Stimulated activated CD4-positive, alpha-beta T cell treated with anti-CD3 and anti-CD28 coated beads, Interleukin-1b, Interleukin-23, amount 100 ng/mL, for 48 hours (primary cell): ENCODE measurements around the gene TMEM108.

ENCODE experiments used
- DNase-seq: peaks from one replicate; pipeline ENCODE4 v3.0.0-alpha.2; 2020

Gene TMEM108

DNA sequence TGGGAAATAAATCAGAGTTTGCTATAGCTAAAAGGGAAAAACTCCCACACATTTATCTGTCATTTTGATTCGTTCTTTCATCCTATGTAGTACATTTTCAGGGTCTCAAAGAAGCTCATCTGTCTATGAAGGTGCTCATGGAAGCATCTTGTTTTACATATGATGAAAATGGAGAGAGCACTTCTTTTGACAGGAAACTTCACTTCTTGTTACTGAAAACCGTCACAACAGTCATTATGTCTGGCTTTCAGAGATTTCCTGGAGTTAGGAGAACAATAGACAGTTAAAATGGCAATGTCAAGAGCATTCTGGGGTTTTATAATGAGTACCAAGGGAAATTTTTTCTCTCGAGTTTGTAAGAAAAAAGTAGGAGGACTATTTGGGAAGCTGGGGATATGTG lies 83.3 kb downstream of the TMEM108 start:
- no peak for DNase-seq

DNA sequence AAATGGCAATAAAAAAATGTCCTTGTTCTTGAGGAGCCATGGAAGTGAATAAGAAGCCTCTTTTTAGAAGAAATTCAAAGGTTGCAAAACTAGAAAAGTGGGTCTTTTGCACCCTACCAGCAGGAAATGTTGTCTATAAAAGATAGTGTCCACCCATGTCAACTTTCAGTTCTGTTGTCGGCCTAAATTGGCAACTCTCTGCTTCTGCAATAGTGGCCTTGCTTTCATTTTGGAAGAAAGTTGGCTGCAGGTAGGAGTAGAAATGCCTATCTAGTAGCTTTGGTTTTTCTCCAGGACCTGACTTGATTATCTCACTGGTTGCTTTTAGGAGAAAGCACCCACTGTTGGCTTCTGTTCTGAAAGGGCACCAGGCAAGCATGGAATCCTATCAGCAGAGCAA lies 85.4 kb downstream of the TMEM108 start:
- no peak for DNase-seq

DNA sequence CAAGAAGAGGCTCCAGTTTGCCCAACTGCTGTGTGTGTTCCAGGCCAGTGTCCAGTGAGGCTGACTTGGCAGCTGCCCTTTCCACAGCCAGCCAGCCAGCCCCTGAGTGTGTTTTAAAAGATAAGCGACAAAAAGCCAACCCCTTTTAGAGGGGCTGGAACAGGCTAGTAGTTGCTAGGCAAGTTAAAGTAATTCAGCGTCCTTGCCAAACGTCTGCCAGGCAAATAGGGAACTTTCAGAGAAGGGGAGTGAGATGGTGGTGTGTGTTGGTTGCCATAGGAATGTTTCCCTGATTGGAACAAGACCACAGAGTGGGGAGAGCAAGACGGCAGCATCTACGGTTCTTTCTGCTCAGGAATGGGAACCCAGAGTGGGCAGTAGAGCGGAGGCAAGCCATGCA lies 86.3 kb downstream of the TMEM108 start:
- DNase-seq = no peak

DNA sequence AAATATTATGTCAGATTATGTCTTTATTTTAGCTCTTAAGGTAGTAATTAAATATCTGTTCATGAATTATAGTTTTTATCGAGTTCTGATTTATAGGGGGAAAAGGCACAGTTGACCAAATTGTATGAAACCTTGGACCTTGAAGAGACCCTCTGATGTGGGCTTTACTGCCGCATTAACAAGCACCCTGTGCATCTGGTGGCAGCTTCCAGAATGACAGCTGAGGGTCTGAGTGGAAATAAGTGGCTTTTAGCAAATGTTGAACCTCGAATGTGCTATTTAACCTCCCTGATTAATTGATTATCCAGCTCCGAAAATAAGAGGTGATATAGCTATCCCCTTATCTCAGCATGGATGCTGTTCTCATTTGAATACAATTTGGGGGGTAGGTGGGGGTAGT lies 87.0 kb downstream of the TMEM108 start:
- no peak for DNase-seq

DNA sequence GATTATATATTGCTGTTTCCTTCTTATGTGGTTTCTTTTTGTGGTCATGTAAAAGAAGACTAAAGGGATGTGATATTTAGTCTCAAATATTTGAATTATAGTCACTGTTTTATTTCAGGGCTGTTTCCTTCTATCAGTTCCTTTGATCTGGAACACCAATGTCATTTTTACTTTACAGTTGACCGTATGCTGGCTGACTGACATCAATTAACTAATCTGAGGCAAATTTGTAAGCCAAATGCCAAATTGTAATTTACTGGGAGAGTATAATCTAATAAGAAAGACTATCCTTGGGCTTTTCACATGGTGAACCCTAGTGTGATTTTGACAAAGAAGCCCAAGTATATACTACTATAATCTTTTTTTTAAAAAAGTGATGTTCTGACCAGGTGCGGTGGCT lies 87.6 kb downstream of the TMEM108 start:
- no peak for DNase-seq

DNA sequence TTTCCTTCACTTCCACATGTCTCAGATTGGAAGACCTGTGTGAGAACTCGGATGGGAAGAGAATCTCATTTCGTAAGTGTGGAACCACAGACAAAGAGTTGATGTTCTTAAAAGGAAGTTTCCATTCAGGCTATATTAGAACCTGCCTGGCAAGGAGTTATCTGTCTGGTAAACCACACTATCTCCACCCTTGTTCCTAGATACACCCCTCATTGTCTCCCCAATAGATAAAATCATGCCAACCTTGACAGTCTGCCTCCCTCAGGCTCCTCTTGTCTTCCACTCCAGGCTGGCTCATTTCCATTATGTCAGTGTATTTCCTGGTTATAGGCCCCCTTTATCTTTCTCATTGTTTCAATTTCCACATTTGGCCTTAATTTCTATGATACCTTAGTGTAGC lies 89.2 kb downstream of the TMEM108 start:
- no peak for DNase-seq

DNA sequence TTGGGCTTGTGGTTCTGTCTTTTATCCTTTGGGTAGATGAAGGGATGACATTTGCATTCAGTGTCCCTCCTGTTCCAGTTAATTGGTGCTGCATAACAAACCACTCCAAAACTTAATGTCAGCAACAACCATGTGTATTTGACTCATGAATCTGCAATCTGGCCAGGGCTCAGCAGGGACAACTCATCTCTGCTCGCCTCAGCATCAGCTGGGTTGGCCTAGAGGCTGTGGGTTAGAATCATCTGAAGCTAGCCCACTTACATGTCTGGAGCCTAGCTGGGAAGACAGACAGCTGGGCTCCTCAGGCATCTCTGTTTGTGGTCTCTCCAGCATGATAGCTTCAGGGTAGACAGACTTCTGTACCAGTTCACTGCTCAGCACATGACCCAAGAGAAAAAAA lies 92.0 kb downstream of the TMEM108 start:
- no peak for DNase-seq

DNA sequence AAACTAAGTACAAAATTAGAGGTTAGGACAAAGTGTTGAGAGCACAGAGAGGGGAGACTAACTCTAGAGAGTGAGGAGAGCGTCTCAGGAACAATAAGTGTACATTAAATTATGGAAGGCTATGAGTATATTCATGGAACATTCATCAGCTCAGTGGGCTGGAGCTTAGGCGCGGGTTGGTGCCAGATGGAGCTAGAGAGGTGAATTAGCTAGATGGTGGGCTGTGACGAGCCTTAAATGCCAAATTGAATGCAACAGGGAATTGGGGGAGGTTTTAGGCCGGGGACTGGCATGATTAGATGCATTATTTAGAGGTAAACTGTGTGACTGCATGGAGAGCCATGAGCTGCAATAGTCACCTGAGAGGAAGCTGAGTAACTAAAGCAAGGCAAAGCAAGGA lies 97.1 kb downstream of the TMEM108 start:
- DNase-seq = no peak

DNA sequence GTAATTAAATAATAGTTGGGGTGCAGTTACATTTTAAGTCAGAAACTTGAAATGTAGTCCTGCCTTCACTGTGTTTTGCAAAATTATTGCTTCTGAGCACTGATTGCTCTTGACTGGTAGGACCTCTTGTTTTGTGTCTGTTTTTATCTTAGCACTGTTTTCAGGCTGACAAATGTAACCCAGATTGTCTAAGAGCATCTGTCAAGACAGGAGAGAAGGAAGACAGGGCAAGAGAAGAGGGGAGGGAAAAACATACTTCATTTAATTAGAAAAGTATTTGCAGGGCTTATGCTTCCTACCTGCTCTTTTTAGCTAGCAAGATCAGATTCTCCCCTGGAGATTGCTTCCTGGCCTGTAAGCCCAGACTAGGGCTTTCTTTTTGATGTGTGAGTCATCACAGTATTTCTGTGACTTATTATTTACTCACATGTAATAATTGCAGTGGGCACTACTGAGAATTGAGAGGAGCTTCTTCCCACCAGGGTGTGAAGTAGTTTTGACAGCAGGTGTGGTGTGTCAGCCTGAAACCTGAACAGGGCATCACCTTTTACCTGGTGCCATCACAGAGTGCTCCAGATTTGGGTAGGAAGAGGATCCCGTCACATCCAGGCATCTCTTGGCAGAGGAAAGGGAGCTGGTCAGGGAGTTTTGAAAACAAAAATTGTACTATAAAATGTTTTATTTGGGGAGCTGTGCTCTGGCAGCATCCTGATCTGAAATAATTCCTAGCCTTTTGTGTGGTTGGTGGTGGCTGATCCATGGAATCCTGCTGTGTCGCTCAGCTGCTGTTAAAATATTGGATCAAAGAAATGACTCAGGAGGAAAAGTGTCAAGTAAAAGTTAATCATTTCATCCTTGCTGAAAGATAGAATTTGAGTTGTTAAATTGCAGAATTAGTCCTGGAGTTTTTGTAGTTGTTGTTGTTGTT lies 98.2 kb downstream of the TMEM108 start:
- DNase-seq = no peak

DNA sequence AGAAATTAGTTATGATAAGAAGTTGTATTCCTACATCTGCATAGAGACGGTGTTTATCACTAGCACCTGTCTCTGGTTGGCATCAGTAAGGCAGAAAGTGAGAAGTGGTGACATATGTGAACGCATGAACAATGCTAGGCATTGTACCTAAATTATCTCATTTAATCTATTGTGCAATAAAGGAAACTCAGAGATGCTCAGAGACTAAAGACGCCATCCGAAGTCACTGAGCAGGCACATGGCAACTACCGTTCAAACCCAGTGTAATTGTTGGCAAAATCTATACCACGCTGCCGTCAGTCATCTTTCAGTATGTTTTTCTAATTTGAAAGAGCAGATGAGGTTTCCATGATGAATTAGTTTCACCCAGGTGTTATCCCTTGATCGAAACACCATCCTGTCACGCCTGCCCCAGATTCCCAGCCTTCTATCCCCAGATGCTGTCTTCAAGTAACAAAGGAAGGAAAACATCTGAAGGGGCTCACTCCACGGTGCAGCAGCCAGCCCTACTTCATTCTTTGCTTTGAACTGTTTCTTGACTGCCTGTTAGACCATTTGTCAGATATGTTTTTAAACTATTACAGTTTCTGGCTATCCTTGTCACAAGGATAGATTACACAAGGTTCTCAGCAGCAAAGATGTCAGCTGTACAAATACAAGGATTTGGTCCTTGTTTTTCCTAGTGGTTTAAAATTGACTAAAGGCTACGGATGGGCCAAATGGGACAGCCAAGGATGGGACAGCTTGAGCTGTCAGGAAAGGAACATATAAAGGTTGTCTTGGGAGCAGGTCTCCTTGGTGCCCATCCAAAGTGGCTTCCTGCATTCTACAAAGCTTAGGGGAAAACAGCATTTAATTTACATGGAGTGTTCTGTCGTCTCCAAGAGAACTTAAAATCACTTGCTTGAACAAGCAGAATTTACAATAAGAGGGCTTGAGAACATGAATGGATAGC lies 99.1 kb downstream of the TMEM108 start:
- no peak for DNase-seq

DNA sequence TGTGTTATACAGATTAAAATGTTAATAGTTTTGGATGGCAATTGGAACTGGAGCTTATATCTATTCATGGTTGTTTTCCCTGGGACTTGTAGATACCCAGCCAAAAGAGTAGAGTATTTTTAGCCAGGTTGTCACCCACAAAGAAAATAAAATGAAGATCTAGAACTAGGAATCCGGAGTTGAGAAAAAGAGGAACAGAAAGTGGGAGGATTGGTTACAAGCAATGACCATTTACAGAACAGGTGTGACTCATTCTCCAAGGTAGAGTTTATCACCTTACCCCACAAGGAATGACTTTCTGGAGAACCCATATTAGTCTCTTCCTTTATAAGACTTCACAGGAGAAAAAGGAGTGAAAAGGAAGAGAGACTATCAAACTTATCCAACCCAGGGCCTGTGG lies 99.8 kb downstream of the TMEM108 start:
- no peak for DNase-seq

DNA sequence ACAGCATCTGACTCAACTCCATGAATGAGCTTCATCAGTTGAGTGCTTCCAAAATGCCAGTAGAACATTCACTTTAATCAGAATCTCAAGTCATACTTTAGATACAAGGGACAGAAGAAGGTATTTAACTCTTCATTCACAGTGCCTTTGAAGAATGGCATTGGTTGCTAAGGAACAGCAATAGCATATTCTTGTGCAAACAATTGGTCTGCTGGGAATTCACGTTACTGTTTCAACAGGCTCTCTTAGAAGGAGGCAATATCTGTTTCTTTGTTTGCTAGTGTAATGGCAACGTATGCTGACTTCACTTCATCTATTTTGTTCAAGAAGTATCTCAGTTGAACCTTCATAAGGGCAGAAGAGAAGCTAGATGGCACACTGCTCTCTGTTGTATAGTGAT lies 113.9 kb downstream of the TMEM108 start:
- no peak for DNase-seq

DNA sequence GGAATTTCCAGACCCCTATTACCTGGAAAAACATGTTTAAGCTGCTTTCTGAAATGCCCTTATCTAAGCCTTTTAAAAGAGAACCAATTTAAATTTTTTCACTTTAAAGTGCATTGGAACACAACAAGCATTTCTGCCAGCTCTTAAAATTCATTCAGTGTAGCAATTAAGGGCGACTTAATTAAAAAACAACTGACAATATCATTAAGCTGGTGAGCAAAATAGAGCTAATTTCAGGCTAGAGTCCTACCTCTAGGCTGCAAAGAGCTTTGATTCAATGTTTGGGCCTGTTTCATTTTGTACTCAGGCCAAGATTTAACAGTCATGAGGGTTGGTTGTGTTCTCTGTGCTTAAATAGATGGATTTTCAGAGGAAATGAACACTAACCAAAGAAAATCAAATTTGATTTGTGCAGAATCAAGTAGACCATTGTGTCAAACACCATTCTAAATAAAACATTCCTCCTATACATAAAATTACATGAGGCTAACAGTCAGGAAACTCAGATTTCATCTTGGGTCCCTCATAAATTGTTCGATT lies 114.6 kb downstream of the TMEM108 start:
- no peak for DNase-seq

DNA sequence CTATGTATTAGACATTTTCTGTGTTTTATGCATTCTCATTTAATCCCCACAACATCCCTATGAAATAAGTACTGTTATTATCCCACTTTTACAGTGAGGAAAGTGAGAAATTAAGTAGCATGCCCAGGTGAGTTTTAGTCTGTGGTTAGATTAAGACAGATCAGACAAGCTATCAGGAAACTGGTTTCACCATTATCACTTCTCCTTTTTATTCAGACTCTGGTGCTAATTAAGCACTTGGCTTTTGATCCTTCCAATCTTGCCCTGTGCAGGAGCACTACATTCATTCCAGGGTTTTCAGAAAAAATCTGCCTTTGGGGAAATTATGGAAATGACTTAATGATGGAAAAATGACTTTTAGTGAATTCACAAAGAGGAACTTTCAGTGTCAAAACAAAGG lies 115.2 kb downstream of the TMEM108 start:
- DNase-seq = no peak

DNA sequence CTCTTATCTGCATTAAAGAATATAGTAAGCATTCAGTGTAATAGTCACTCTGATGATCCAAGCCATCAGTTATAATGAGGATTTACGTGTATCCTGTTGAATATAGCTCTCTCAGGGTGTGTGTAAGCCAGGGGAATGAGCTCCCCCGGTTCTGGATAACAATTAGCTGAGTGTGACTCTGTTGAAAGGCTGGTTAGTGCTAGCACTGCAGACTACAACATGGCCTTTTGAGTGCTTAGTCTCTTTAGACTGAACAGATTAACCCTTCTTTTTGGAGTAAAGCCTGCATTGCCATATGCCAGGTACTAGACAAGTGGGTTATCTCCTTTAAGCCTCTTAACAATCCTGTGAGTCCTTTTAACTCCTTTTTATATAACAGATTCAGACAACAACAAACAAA lies 119.5 kb downstream of the TMEM108 start:
- no peak for DNase-seq

DNA sequence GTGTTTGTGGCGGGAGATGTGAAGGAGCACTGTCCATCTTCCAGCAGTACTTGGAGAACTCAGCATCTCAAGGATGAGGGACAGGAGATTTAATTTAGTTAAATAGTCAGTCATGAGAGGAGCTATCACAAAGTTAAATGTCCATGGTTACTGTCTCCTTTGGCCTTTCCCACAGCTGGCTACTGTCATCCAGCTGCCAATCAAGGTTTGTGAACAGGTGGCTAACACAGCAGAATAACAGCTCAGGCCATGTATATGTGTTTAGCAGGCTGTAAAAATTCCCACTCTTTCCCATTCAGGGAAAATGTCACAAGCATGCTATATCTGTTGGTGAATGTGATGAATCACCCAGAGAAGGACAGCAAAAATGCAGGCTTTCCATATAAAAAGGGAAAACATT lies 120.5 kb downstream of the TMEM108 start:
- no peak for DNase-seq

DNA sequence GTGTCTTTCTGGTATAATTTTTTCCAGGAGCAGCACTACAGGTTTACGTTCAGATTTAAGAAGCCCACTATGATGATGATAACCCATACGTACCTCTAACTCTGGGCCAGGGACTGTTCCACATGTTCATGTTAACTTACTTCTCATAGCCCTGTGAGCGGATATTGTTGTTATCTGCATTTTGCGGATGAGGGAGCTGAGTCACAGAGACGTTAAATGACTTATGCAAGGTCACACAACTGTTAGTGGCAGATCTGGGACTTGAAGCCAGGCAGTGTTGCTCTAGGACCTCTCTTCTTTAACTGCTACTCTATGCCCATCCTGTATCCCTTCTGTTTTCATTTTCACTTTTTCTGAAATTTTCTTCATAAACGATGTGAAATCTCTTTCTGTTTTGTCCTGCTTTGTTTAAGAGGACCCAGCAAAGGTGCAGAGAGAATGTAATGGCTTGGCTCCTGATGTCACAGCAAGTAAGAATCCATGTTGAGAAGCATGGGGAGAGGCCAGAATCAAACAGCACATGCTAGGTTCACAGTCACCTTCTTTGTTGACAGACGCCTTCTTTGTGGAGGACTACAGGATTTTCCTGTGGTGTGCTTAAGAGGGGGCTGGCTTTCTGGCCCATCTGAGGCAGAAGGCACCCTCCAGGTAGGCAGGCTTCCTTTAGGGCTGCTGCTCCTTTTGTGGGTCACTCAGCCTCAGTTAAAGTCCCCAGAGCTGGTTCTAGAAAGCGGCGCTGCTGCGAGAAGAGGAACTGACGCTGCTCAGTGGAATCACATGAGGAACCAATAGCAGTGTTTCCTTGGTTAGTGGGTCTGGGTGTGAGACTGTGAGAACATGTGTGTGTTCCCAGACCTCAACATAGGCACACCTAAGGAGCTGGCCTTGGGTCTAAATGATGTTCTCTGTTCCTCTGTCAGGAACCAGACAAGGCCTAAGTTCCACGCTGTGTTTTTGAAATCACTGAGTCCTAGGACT lies 121.6 kb downstream of the TMEM108 start:
- no peak for DNase-seq

DNA sequence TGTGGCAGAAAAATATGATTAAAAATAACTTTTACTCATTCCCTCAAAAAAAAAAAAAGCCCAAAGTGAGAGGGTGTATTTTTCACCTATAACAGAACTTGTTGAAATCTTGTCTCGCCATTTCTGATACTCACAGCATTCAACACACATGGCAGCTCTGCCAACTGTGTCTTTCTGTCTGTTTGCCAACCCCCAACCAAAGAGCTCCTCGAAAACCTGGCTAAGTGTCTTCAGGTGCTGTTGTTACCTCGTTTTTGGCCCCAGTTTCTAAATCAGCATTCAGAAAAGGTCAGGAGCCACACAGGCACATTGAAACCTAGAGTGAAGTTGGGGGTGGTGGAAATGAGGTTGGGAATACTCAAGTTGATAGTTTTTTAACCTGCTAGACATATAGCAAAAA lies 123.5 kb downstream of the TMEM108 start:
- DNase-seq = no peak

DNA sequence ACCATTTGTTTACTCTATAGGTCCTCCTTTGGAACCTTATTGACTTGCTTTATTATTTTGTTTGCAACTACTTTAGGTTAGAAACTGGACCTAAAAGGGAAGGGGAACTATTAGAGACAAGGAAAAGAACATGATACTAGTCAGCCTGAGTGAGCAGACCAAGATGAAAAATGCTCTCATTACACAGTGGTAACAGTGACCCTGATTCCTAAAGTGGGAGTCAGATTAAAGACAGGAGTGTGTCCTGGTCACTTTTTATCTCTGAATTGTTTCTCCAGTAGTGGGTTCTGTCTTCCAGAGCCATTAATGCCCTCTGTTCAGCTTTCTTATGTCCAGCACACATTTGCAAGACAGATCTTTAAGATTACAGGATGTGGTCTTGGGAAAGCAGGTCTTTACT lies 124.1 kb downstream of the TMEM108 start:
- no peak for DNase-seq

DNA sequence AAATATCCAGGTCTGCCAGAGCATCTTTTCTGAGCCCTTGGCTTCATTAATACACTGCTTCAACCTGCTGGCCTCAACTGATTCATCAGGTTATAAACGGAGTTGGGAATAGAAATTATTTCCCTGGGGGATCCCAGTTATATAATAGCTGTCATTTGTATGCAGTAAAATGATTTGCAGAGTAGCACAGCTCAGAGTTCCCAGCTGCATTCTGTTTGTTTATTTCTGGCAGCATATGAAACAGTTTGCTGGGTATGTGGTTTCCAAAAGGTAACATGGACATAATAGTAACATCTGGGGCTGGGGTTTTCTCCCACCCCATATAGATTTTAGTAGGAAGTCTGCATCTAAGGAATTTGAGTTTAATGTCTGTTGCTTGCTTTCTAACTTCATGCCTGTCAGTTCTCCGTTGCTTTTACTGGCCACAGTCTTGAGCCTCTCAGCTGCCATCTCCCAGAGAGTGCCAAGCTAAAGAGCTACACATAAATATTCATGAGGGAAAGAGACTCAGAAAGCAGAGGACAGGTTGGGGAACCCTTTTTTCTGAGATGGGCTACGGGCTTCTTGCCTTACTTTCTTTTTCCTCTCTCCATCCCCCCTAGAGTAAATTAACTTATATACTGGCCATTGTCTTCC lies 124.6 kb downstream of the TMEM108 start:
- no peak for DNase-seq

DNA sequence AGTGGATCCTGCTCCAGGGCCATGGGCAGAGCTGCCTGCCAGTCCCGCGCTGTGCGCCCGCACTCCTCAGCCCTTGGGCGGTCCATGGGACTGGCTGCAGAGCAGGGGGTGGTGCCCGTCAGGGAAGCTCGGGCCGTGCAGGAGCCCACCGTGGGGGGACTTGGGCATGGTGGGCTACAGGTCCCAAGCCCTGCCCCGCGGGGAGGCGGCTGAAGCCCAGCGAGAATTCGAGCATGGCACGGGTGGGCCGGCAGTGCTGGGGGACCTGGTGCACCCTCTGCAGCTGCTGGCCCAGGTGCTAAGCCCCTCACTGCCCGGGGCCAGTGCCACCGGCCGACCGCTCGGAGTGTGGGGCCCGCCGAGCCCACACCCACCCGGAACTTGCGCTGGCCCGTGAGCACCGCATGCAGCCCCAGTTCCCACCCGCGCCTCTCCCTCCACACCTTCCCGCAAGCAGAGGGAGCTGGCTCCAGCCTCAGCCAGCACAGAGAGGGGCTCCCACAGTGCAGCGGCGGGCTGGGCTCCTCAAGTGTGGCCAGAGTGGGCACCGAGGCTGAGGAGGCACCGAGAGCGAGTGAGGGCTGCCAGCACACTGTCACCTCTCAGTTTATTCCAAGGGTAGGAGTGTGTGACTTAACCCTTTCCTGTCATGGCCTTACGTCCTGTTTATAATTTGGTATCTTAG lies 129.3 kb downstream of the TMEM108 start:
- DNase-seq = no peak
